K562 (cell line): ENCODE data around the gene SIRT2. TPM values are rescaled to one million over a fixed set of nuclear protein-coding genes. Genes with fewer than 3 reads are reported as not detected.

Experiments
- CSDE1 ChIP-seq, 2 experiments: fragments of 450-650 bp; IDR thresholded peaks; 2 replicates each; pipeline ENCODE4 v1.6.1; 2016; ENCODE audit warnings: mild to moderate bottlenecking in 1 of 2
- EHMT2 ChIP-seq: fragments of 450-650 bp; IDR thresholded peaks from 2 replicates; pipeline ENCODE4 v1.6.1; 2018; ENCODE audit warnings: antibody characterized with exemption
- HDAC6 ChIP-seq: IDR thresholded peaks from 2 replicates; pipeline ENCODE4 v1.6.1; 2012; ENCODE audit warnings: low read depth, mild to moderate bottlenecking, control low read depth, inconsistent platforms, low read length, moderate library complexity
- JUNB ChIP-seq: fragments of 450-650 bp; formaldehyde crosslinking; conservative IDR thresholded peaks from 2 replicates; pipeline ENCODE4 v1.4.0; 2020; ENCODE audit warnings: mild to moderate bottlenecking
- KDM2B ChIP-seq: fragments of 250-450 bp; sonication (Bioruptor Pico); IDR thresholded peaks from 2 replicates; pipeline ENCODE4 v1.8.0; 2021; ENCODE audit warnings: mild to moderate bottlenecking, moderate library complexity
- MAFF ChIP-seq: IDR thresholded peaks from 2 replicates; pipeline ENCODE4 v1.6.1; 2012; ENCODE audit warnings: low read length, improper control_type of control experiment
- MEF2D ChIP-seq: conservative IDR thresholded peaks from 2 replicates; pipeline ENCODE4 v1.6.1; 2016; ENCODE audit warnings: low read depth, missing genetic modification characterization, missing compliant biosample characterization
- NR4A1 ChIP-seq, 2 experiments: fragments of 250-450 bp in 1 of 2; fragments of 450-650 bp in 1 of 2; sonication (Bioruptor Pico) in 1 of 2; IDR thresholded peaks; 2 replicates each; pipeline versions ENCODE4 v1.4.0 to v1.6.1; 2016 to 2020; ENCODE audit warnings: mild to moderate bottlenecking in 2 of 2, missing compliant biosample characterization in 1 of 2, missing genetic modification characterization in 1 of 2, moderate library complexity in 1 of 2
- PHF21A ChIP-seq: fragments of 450-650 bp; IDR thresholded peaks from 2 replicates; pipeline ENCODE4 v1.6.1; 2017; ENCODE audit warnings: low read depth, borderline replicate concordance
- RBM15 ChIP-seq: fragments of 200-400 bp; formaldehyde crosslinking; IDR thresholded peaks from 2 replicates; pipeline ENCODE4 v1.6.1; 2018; ENCODE audit warnings: mild to moderate bottlenecking, low read length, moderate library complexity; ENCODE audit not compliant: insufficient read depth
- RBM39 ChIP-seq: fragments of 200-400 bp; formaldehyde crosslinking; optimal IDR thresholded peaks from 2 replicates; pipeline ENCODE3; 2018; ENCODE audit warnings: low read depth, low read length
- ZNF384 ChIP-seq: IDR thresholded peaks from 2 replicates; pipeline ENCODE4 v1.6.1; 2012; ENCODE audit warnings: low read depth, low read length, improper control_type of control experiment
- ZNF436 ChIP-seq: fragments of 250-450, 450-650 bp; sonication (Bioruptor Pico); formaldehyde crosslinking; IDR thresholded peaks from 2 replicates; pipeline ENCODE4 v1.7.0; 2020; ENCODE audit warnings: mild to moderate bottlenecking
- ZNF445 ChIP-seq: fragments of 250-450 bp; sonication (Bioruptor Pico); IDR thresholded peaks from 2 replicates; pipeline ENCODE4 v1.4.0; 2020; ENCODE audit warnings: low read depth, mild to moderate bottlenecking, moderate library complexity
- ZNF57 ChIP-seq: fragments of 450-650 bp; formaldehyde crosslinking; IDR thresholded peaks from 2 replicates; pipeline ENCODE4 v1.4.0; 2020; ENCODE audit warnings: mild to moderate bottlenecking, moderate library complexity
- ZNF77 ChIP-seq: fragments of 250-450 bp; sonication (Bioruptor Pico); IDR thresholded peaks from 2 replicates; pipeline ENCODE4 v1.5.0; 2020
- polyA plus RNA-seq, 8 experiments: library from polyadenylated mRNA; depleted of rRNA in 4 of 8; stranded (reverse) in 5 of 8; unstranded in 3 of 8; fragments of >200 nt; fragmentation: Nextera tagmentation in 2 of 8; fragmentation: Illumina TruSeq in 1 of 8; extraction: Ambion mirVana in 2 of 8; extraction: Trizol in 1 of 8; gene quantifications; 2 replicates each; pipeline versions ENCODE4 v1.2.1 to v1.2.3, GENCODE V29; 2011 to 2014; ENCODE audit warnings: inconsistent platforms in 1 of 8, missing spikeins in 1 of 8
- total RNA-seq, 7 experiments: library from RNA; depleted of rRNA in 6 of 7; stranded (reverse); fragments of >200 nt in 6 of 7; fragmentation: Illumina TruSeq in 2 of 7; extraction: Trizol in 2 of 7; gene quantifications; 2 replicates each; pipeline versions ENCODE4 v1.2.1 to v1.2.3, GENCODE V29; 2011 to 2021; ENCODE audit warnings: low replicate concordance in 1 of 7
- TF ChIP-seq, protein P1 (sequence below): fragments of 450-650 bp; IDR thresholded peaks from 2 replicates; pipeline ENCODE4 v1.6.1; 2016; ENCODE audit warnings: missing biosample characterization, missing genetic modification characterization
- TF ChIP-seq, protein P2 (sequence below): fragments of 200-800 bp; sonication (Bioruptor generic); IDR thresholded peaks from 2 replicates; pipeline ENCODE4 v1.6.1; 2017; ENCODE audit warnings: missing genetic modification characterization, missing compliant biosample characterization
- TF ChIP-seq, protein P3 (sequence below): sonication (generic); formaldehyde crosslinking; IDR thresholded peaks from 2 replicates; pipeline ENCODE4 v1.8.1; 2023; ENCODE audit warnings: mild to moderate bottlenecking, missing genetic modification reagents, moderate library complexity
- TF ChIP-seq, protein P4 (sequence below): fragments of 450-650 bp; IDR thresholded peaks from 2 replicates; pipeline ENCODE4 v1.6.1; 2014; ENCODE audit warnings: low read depth, mild to moderate bottlenecking, moderate library complexity, borderline replicate concordance
- TF ChIP-seq, protein P5 (sequence below): fragments of 250-450 bp; sonication (Bioruptor Pico); IDR thresholded peaks from 2 replicates; pipeline ENCODE4 v1.8.0; 2022; ENCODE audit warnings: inconsistent platforms, mild to moderate bottlenecking, moderate library complexity, borderline replicate concordance

Gene SIRT2
- total and polyA plus RNA-seq, 9 of the 15 experiments (the other 6 are each of a cell fraction or from before 2014, with no cell fraction given): 2.3 to 35.2 (median 22.9) TPM

DNA sequence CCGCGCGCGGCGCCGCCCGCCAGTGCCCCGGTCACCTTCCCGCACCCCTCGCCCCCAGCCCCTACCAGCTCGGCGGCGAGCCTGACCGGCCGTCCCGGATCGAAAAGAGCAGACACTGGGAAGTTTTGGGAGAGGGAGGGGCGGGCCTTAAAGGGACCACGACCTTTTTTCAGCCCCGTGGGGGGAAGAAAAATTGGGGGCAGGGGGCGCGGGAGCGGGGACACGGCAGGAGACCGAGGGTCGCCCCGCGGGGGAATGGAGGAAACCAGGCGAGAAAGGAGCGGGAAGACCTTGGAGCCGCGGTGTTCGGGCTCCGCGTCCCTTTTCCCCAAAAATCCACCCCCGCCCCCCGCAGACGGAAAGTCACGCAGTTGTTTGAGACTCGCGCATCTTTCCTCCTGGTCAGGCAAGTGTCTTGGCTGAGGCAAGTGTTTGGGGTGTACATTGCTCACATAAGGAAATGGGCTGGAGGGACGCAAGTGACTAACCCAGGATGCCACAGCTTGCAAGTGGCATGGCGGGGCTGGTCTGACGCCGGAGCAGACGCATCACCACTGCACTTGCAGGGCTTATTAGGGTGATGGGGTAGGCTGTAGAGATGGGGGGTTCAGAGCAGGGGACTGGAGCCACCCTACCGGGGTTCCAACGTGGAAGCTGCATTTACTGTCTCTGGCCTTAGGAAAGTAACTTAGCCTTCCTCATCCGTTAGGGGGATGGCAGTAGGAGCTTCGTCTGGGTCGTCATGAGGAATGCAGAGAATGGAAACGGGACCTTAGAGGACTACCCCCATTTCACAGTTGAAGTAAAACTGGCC lies 47.0 kb downstream of the SIRT2 start (continued):
- TF ChIP-seq, protein P1, sequence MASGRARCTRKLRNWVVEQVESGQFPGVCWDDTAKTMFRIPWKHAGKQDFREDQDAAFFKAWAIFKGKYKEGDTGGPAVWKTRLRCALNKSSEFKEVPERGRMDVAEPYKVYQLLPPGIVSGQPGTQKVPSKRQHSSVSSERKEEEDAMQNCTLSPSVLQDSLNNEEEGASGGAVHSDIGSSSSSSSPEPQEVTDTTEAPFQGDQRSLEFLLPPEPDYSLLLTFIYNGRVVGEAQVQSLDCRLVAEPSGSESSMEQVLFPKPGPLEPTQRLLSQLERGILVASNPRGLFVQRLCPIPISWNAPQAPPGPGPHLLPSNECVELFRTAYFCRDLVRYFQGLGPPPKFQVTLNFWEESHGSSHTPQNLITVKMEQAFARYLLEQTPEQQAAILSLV (tag): no peak
- TF ChIP-seq RBM39: no peak
- TF ChIP-seq, protein P2, sequence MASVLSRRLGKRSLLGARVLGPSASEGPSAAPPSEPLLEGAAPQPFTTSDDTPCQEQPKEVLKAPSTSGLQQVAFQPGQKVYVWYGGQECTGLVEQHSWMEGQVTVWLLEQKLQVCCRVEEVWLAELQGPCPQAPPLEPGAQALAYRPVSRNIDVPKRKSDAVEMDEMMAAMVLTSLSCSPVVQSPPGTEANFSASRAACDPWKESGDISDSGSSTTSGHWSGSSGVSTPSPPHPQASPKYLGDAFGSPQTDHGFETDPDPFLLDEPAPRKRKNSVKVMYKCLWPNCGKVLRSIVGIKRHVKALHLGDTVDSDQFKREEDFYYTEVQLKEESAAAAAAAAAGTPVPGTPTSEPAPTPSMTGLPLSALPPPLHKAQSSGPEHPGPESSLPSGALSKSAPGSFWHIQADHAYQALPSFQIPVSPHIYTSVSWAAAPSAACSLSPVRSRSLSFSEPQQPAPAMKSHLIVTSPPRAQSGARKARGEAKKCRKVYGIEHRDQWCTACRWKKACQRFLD (CRISPR knock-in tag): no peak
- no peak for TF ChIP-seq JUNB
- no peak for TF ChIP-seq EHMT2
- no peak for TF ChIP-seq CSDE1 (IDR thresholded peaks at IDR 0.05)
- no peak for TF ChIP-seq ZNF436 (CRISPR knock-in tag)
- TF ChIP-seq, protein P3, sequence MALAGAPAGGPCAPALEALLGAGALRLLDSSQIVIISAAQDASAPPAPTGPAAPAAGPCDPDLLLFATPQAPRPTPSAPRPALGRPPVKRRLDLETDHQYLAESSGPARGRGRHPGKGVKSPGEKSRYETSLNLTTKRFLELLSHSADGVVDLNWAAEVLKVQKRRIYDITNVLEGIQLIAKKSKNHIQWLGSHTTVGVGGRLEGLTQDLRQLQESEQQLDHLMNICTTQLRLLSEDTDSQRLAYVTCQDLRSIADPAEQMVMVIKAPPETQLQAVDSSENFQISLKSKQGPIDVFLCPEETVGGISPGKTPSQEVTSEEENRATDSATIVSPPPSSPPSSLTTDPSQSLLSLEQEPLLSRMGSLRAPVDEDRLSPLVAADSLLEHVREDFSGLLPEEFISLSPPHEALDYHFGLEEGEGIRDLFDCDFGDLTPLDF (CRISPR knock-in tag): no peak
- TF ChIP-seq HDAC6: no peak
- TF ChIP-seq ZNF57: no peak
- TF ChIP-seq RBM15: no peak
- TF ChIP-seq PHF21A: no peak
- TF ChIP-seq NR4A1 (CRISPR knock-in tag; IDR thresholded peaks at IDR 0.05): no peak
- no peak for TF ChIP-seq NR4A1 (tag; IDR thresholded peaks at IDR 0.05)
- no peak for TF ChIP-seq ZNF77 (CRISPR knock-in tag)
- TF ChIP-seq ZNF384: no peak
- TF ChIP-seq, protein P4, sequence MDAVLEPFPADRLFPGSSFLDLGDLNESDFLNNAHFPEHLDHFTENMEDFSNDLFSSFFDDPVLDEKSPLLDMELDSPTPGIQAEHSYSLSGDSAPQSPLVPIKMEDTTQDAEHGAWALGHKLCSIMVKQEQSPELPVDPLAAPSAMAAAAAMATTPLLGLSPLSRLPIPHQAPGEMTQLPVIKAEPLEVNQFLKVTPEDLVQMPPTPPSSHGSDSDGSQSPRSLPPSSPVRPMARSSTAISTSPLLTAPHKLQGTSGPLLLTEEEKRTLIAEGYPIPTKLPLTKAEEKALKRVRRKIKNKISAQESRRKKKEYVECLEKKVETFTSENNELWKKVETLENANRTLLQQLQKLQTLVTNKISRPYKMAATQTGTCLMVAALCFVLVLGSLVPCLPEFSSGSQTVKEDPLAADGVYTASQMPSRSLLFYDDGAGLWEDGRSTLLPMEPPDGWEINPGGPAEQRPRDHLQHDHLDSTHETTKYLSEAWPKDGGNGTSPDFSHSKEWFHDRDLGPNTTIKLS: no peak
- no peak for TF ChIP-seq MEF2D (tag)
- no peak for TF ChIP-seq KDM2B (CRISPR knock-in tag)
- TF ChIP-seq MAFF: no peak
- TF ChIP-seq, protein P5, sequence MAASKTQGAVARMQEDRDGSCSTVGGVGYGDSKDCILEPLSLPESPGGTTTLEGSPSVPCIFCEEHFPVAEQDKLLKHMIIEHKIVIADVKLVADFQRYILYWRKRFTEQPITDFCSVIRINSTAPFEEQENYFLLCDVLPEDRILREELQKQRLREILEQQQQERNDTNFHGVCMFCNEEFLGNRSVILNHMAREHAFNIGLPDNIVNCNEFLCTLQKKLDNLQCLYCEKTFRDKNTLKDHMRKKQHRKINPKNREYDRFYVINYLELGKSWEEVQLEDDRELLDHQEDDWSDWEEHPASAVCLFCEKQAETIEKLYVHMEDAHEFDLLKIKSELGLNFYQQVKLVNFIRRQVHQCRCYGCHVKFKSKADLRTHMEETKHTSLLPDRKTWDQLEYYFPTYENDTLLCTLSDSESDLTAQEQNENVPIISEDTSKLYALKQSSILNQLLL (CRISPR knock-in tag): no peak
- no peak for TF ChIP-seq ZNF445 (CRISPR knock-in tag)
